Endothelial cell of umbilical vein (primary cell): ENCODE measurements around the gene WSB2. TPM values are rescaled to one million over a fixed set of nuclear protein-coding genes. Genes with fewer than 3 reads are reported as not detected.

ENCODE experiments used
- BruUV-seq: library from RNA; stranded (reverse); fragments of 400-500 nt; replicated peaks from 2 replicates; lab custom pipeline; 2021; lab: Mats Ljungman, UMichigan
- CTCF ChIA-PET: fragments of 300-600, 350-600 bp; sonication (Branson Sonifier 250); formaldehyde crosslinking; loops from one replicate; lab custom pipeline; 2021; ENCODE audit warnings: antibody characterized with exemption, inconsistent platforms; lab: Charles Lee
- POLR2A ChIA-PET: fragments of 300-600, 350-600 bp; sonication (Branson Sonifier 250); formaldehyde crosslinking; loops from one replicate; lab custom pipeline; 2021; ENCODE audit warnings: antibody characterized with exemption, inconsistent platforms; lab: Charles Lee
- DNase-seq: peaks from one replicate; pipeline ENCODE4 v3.0.0-alpha.2; 2011; ENCODE audit warnings: low read depth, low spot score
- FAIRE-seq: peaks from 2 replicates; lab custom pipeline; 2011; peaks lifted over from hg19 to GRCh38; lab: Jason Lieb, UNC
- H2AFZ ChIP-seq: 2 replicates; pipeline ENCODE4 v1.6.0; 2012; ENCODE audit warnings: low read depth, low read length, control low read depth, inconsistent platforms
- H3K27ac ChIP-seq: 2 replicates; pipeline ENCODE4 v1.5.1; 2011; ENCODE audit warnings: low read depth, mild to moderate bottlenecking, control low read depth, low read length, moderate library complexity; ENCODE audit not compliant: insufficient read depth
- H3K27me3 ChIP-seq, 2 experiments: 2 replicates each; pipeline versions ENCODE4 v1.6.0 to v1.6.1; 2011; ENCODE audit warnings: low read length in 2 of 2, mixed read lengths in 1 of 2; ENCODE audit not compliant: control insufficient read depth in 2 of 2, insufficient read depth in 2 of 2
- H3K36me3 ChIP-seq, 2 experiments: 2 replicates in 1 of 2; 3 replicates in 1 of 2; pipeline ENCODE4 v1.5.1; 2011; ENCODE audit warnings: low read length in 2 of 2, mild to moderate bottlenecking in 1 of 2, moderate library complexity in 1 of 2; ENCODE audit not compliant: control insufficient read depth in 2 of 2, insufficient read depth in 2 of 2; ENCODE audit errors: extremely low read depth in 1 of 2
- H3K4me1 ChIP-seq: 3 replicates; pipeline ENCODE4 v1.5.1; 2011; ENCODE audit warnings: mild to moderate bottlenecking, low read length; ENCODE audit not compliant: control insufficient read depth, insufficient read depth; ENCODE audit errors: extremely low read depth
- H3K4me2 ChIP-seq: 2 replicates; pipeline ENCODE4 v1.6.1; 2011; ENCODE audit warnings: low read length, control low read depth, mixed read lengths; ENCODE audit not compliant: insufficient read depth
- H3K4me3 ChIP-seq, 3 experiments: fragments of 200-600 bp in 1 of 3; sonication (generic), shearing (Covaris generic) in 1 of 3; replicated peaks in 1 of 3; 2 replicates each; pipeline ENCODE4 v1.5.1; 2011 to 2016; ENCODE audit warnings: control low read depth in 3 of 3, low read length in 3 of 3, mild to moderate bottlenecking in 2 of 3, inconsistent platforms in 1 of 3, low read depth in 1 of 3, moderate library complexity in 1 of 3; ENCODE audit not compliant: insufficient read depth in 1 of 3
- H3K79me2 ChIP-seq: 2 replicates; pipeline ENCODE4 v1.6.0; 2012; ENCODE audit warnings: low read length, inconsistent platforms; ENCODE audit not compliant: control insufficient read depth, insufficient read depth
- H3K9ac ChIP-seq: replicated peaks from 2 replicates; pipeline ENCODE3; 2011; ENCODE audit warnings: low read length, control low read depth; ENCODE audit not compliant: insufficient read depth; ENCODE audit errors: extremely low read depth
- H3K9me1 ChIP-seq: replicated peaks from 3 replicates; pipeline ENCODE4 v1.6.0; 2011; ENCODE audit warnings: mild to moderate bottlenecking, low read length; ENCODE audit not compliant: control insufficient read depth, insufficient read depth; ENCODE audit errors: extremely low read depth
- H3K9me3 ChIP-seq: replicated peaks from 2 replicates; pipeline ENCODE4 v1.5.1; 2012; ENCODE audit warnings: low read length, inconsistent platforms; ENCODE audit not compliant: control insufficient read depth, insufficient read depth
- H4K20me1 ChIP-seq: replicated peaks from 2 replicates; pipeline ENCODE3; 2011; ENCODE audit warnings: mild to moderate bottlenecking, low read length; ENCODE audit not compliant: control insufficient read depth, insufficient read depth; ENCODE audit errors: extremely low read depth
- EZH2 ChIP-seq: IDR thresholded peaks from 2 replicates; pipeline ENCODE4 v1.6.1; 2012; ENCODE audit warnings: borderline replicate concordance, low read depth, mild to moderate bottlenecking, moderate library complexity, low read length, inconsistent platforms; ENCODE audit not compliant: severe bottlenecking
- FOS ChIP-seq: IDR thresholded peaks from 2 replicates; pipeline ENCODE4 v1.6.1; 2011; ENCODE audit warnings: mild to moderate bottlenecking, low read length, moderate library complexity, borderline replicate concordance; ENCODE audit not compliant: insufficient read depth
- GATA2 ChIP-seq: IDR thresholded peaks from 2 replicates; pipeline ENCODE4 v1.7.0; 2011; ENCODE audit warnings: low read depth, mild to moderate bottlenecking, moderate library complexity, mixed read lengths, low read length; ENCODE audit not compliant: insufficient read length, insufficient read depth
- JUN ChIP-seq: IDR thresholded peaks from 2 replicates; pipeline ENCODE4 v1.6.1; 2011; ENCODE audit warnings: borderline replicate concordance, low read depth; ENCODE audit not compliant: insufficient read length, insufficient read depth
- MAX ChIP-seq: IDR thresholded peaks from 2 replicates; pipeline ENCODE4 v1.6.1; 2011; ENCODE audit not compliant: insufficient read depth, insufficient read length
- MYC ChIP-seq: IDR thresholded peaks from one replicate; pipeline ENCODE4 v1.6.1; 2011; ENCODE audit warnings: mild to moderate bottlenecking, low read depth, low read length
- POLR2A ChIP-seq: IDR thresholded peaks from 2 replicates; pipeline ENCODE4 v1.6.1; 2012; ENCODE audit warnings: low read depth, mild to moderate bottlenecking, control low read depth, low read length
- POLR2AphosphoS5 ChIP-seq: IDR thresholded peaks from 2 replicates; pipeline ENCODE4 v1.6.1; 2012; ENCODE audit warnings: low read depth, mild to moderate bottlenecking, control low read depth, low read length, moderate library complexity; ENCODE audit not compliant: insufficient read depth
- dilution Hi-C: fragments of 300-500 bp; cut with MboI; formaldehyde crosslinking; loops from one replicate; pipeline ENCODE4 v1.15.0; 2019; ENCODE audit warnings: low sequenced_read_pairs; ENCODE audit not compliant: extremely low pct_ligation_motif_present
- intact Hi-C: fragments of 100-400 bp; cut with micrococcal nuclease; formaldehyde crosslinking; loops from one replicate; pipeline ENCODE4 v1.10.0; 2022
- polyA plus RNA-seq, 4 experiments: library from polyadenylated mRNA; depleted of rRNA in 3 of 4; stranded (reverse) in 3 of 4; unstranded in 1 of 4; fragments of >200 nt; gene quantifications; 2 replicates each; pipeline versions ENCODE4 v1.2.1 to v1.2.3, GENCODE V29; 2011 to 2012; ENCODE audit warnings: missing spikeins in 1 of 4
- total RNA-seq: library from RNA; stranded (reverse); gene quantifications from 2 replicates; pipeline ENCODE4 v1.2.3, GENCODE V29; 2021
- TF ChIP-seq, protein P1 (sequence below), 2 donors: IDR thresholded peaks; 1 replicate in 1 of 2; 2 replicates in 1 of 2; pipeline ENCODE4 v1.5.1; 2011; ENCODE audit warnings: low read length in 2 of 2, mild to moderate bottlenecking in 2 of 2, moderate library complexity in 2 of 2, control low read depth in 1 of 2, inconsistent platforms in 1 of 2, low read depth in 1 of 2; ENCODE audit not compliant: insufficient read depth in 1 of 2; ENCODE audit errors: extremely low read depth in 1 of 2

The WSB2 gene
- total and polyA plus RNA-seq, 2 donors (not counting 3 experiments of a cell fraction or from before 2014, with no cell fraction given) = 73.6 to 107 TPM

GRCh38 chr12:118023301-118023860 lies 37.6 kb downstream of the WSB2 start:
- Histone ChIP-seq H3K36me3 (peaks cover 14 to 18% of the 10 kb centered on the region in 2 experiments), H3K9me1 (no peaks in the 10 kb centered on the region), H3K9ac (no peak overlapping the region), H3K4me2 (no peak overlapping the region), H3K4me3 (no peak overlapping the region), H3K27me3 (no peaks in the 10 kb centered on the region), H3K79me2 (no peaks in the 10 kb centered on the region), H3K4me1 (no peaks in the 10 kb centered on the region), H3K9me3 (no peaks in the 10 kb centered on the region), H3K27ac (no peak overlapping the region), H4K20me1 (no peaks in the 10 kb centered on the region), H2AFZ (no peak overlapping the region)
- BruUV-seq = no TSS peak
- no peak for DNase-seq
- no peak for FAIRE-seq
- dilution Hi-C loops = no loop called here
- ChIA-PET POLR2A (no interaction called here), CTCF (no interaction called here)
- intact Hi-C loops = no loop called here
- TF ChIP-seq POLR2AphosphoS5 (no peak), EZH2 (no peak), FOS (no peak), MYC (no peak), MAX (no peak), JUN (no peak), POLR2A (no peak), GATA2 (no peak)
- TF ChIP-seq, protein P1, sequence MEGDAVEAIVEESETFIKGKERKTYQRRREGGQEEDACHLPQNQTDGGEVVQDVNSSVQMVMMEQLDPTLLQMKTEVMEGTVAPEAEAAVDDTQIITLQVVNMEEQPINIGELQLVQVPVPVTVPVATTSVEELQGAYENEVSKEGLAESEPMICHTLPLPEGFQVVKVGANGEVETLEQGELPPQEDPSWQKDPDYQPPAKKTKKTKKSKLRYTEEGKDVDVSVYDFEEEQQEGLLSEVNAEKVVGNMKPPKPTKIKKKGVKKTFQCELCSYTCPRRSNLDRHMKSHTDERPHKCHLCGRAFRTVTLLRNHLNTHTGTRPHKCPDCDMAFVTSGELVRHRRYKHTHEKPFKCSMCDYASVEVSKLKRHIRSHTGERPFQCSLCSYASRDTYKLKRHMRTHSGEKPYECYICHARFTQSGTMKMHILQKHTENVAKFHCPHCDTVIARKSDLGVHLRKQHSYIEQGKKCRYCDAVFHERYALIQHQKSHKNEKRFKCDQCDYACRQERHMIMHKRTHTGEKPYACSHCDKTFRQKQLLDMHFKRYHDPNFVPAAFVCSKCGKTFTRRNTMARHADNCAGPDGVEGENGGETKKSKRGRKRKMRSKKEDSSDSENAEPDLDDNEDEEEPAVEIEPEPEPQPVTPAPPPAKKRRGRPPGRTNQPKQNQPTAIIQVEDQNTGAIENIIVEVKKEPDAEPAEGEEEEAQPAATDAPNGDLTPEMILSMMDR (IDR thresholded peaks at IDR 0.05; ENCODE audit: extremely low read depth in 1 of 2, insufficient read depth in 1 of 2, low read depth in 1 of 2, low read length in 2 of 2) = no peak
